ENCODE results near the gene LRRC49.

LRRC49 gene

GRCh38 chr15:70963199-70963598, 70.6 kb downstream of the LRRC49 start:
- H3K4ac ChIP-seq (ENCODE audit: low read depth, low read length) = no peak overlapping the region
- no peak for DNase-seq
- H3K79me1 ChIP-seq (ENCODE audit: low read length) = no peaks in the 10 kb centered on the region
- H3K4me1 ChIP-seq (ENCODE audit: control insufficient read depth in 1 of 2, insufficient read depth in 2 of 2, low read length in 2 of 2) = no peaks in the 10 kb centered on the region
- H3K36me3 ChIP-seq (ENCODE audit: control insufficient read depth in 1 of 2, insufficient read depth in 2 of 2, low read length in 2 of 2) = no peaks in the 10 kb centered on the region
- no peak overlapping the region for H3K4me3 ChIP-seq (ENCODE audit: low read depth, low read length)
- no peaks in the 10 kb centered on the region for H3K79me2 ChIP-seq (ENCODE audit: control insufficient read depth, insufficient read depth, low read length, poor library complexity)
- H4K91ac ChIP-seq (ENCODE audit: low read depth, low read length) = no peak overlapping the region
- H3K27ac ChIP-seq (ENCODE audit: low read depth, low read length) = no peak overlapping the region
- no peak overlapping the region for H4K8ac ChIP-seq (ENCODE audit: low read depth, low read length)
- no peak overlapping the region for H2AFZ ChIP-seq (ENCODE audit: insufficient read depth, low read length, poor library complexity)
- no peak overlapping the region for H2BK5ac ChIP-seq (ENCODE audit: low read depth, low read length, poor library complexity)
- no peak overlapping the region for H3K14ac ChIP-seq (ENCODE audit: low read length)
- no peak overlapping the region for H2BK120ac ChIP-seq (ENCODE audit: insufficient read depth, low read length, poor library complexity)
- H2AK5ac ChIP-seq (ENCODE audit: low read length) = no peak overlapping the region
- no peak overlapping the region for H3K4me2 ChIP-seq (ENCODE audit: low read length)
- no peak overlapping the region for H4K12ac ChIP-seq (ENCODE audit: low read depth, low read length)
- no CpG with 5 or more reads among the region's 1 CpG for WGBS (ENCODE audit: extremely low coverage, insufficient coverage, insufficient read length)
- no peaks in the 10 kb centered on the region for H3K27me3 ChIP-seq (ENCODE audit: insufficient read depth, low read length)
- H3K23ac ChIP-seq (ENCODE audit: low read length) = no peak overlapping the region
- no peak overlapping the region for H3K9ac ChIP-seq (ENCODE audit: low read length)
- H2BK12ac ChIP-seq (ENCODE audit: low read length) = no peak overlapping the region
- no peak overlapping the region for H3K18ac ChIP-seq (ENCODE audit: low read length)
- no peaks in the 10 kb centered on the region for H3K9me3 ChIP-seq (ENCODE audit: insufficient read depth, low read depth, low read length)

- no peak overlapping the region for H2BK5ac ChIP-seq (ENCODE audit: low read depth, low read length, poor library complexity)
- no peak overlapping the region for H4K12ac ChIP-seq (ENCODE audit: low read depth, low read length)
- H3K4ac ChIP-seq (ENCODE audit: low read depth, low read length) = no peak overlapping the region
- H3K4me2 ChIP-seq (ENCODE audit: low read length) = no peak overlapping the region
- no peaks in the 10 kb centered on the region for H3K9me3 ChIP-seq (ENCODE audit: insufficient read depth, low read depth, low read length)
- H2BK12ac ChIP-seq (ENCODE audit: low read length) = no peak overlapping the region
- no peak overlapping the region for H3K18ac ChIP-seq (ENCODE audit: low read length)
- no peak overlapping the region for H2AK5ac ChIP-seq (ENCODE audit: low read length)
- DNase-seq = no peak
- no peak overlapping the region for H2AFZ ChIP-seq (ENCODE audit: insufficient read depth, low read length, poor library complexity)
- H4K91ac ChIP-seq (ENCODE audit: low read depth, low read length) = no peak overlapping the region
- H3K4me3 ChIP-seq (ENCODE audit: low read depth, low read length) = no peak overlapping the region
- no peaks in the 10 kb centered on the region for H3K27me3 ChIP-seq (ENCODE audit: insufficient read depth, low read length)
- H3K79me2 ChIP-seq (ENCODE audit: control insufficient read depth, insufficient read depth, low read length, poor library complexity) = no peaks in the 10 kb centered on the region
- no peak overlapping the region for H3K27ac ChIP-seq (ENCODE audit: low read depth, low read length)
- H3K9ac ChIP-seq (ENCODE audit: low read length) = no peak overlapping the region
- H4K8ac ChIP-seq (ENCODE audit: low read depth, low read length) = no peak overlapping the region
- no peak overlapping the region for H3K14ac ChIP-seq (ENCODE audit: low read length)
- no peak overlapping the region for H3K23ac ChIP-seq (ENCODE audit: low read length)
- no peak overlapping the region for H2BK120ac ChIP-seq (ENCODE audit: insufficient read depth, low read length, poor library complexity)
- H3K36me3 ChIP-seq (ENCODE audit: control insufficient read depth in 1 of 2, insufficient read depth in 2 of 2, low read length in 2 of 2) = no peaks in the 10 kb centered on the region
- H3K79me1 ChIP-seq (ENCODE audit: low read length) = no peaks in the 10 kb centered on the region
- WGBS (ENCODE audit: extremely low coverage, insufficient coverage, insufficient read length) = no CpG with 5 or more reads among the region's 5 CpGs
- H3K4me1 ChIP-seq (ENCODE audit: control insufficient read depth in 1 of 2, insufficient read depth in 2 of 2, low read length in 2 of 2) = no peaks in the 10 kb centered on the region
Observed at GRCh38 chr15:70964058-70964457, 71.4 kb downstream of the LRRC49 start.

DNA sequence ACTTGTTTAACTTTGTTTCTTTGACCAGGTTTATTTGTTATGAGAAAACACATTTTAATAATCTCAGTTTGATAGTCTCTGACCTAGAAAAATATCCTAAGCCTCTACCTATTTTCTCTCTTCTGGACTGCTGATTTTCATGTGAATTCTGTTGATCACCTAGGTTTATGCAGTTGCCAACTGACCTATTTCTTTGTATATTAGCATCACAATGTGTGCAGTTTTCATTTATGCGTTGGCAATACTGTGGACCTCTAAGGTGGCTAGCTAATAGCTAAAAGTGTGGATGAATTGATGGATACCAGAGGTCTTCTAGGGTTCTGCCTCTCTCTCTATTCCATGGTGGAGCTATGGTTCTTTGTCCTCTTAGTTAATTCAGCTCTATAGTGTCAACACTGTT, 72.1 kb downstream of the LRRC49 start:
- Histone ChIP-seq H3K4ac (ENCODE audit: low read depth, low read length) (no peak overlapping the region), H3K23ac (ENCODE audit: low read length) (no peak overlapping the region), H3K79me2 (ENCODE audit: control insufficient read depth, insufficient read depth, low read length, poor library complexity) (no peaks in the 10 kb centered on the region), H3K79me1 (ENCODE audit: low read length) (no peaks in the 10 kb centered on the region), H2BK12ac (ENCODE audit: low read length) (no peak overlapping the region), H2BK120ac (ENCODE audit: insufficient read depth, low read length, poor library complexity) (no peak overlapping the region), H3K4me1 (ENCODE audit: control insufficient read depth in 1 of 2, insufficient read depth in 2 of 2, low read length in 2 of 2) (no peaks in the 10 kb centered on the region), H3K14ac (ENCODE audit: low read length) (no peak overlapping the region), H4K8ac (ENCODE audit: low read depth, low read length) (no peak overlapping the region), H3K9me3 (ENCODE audit: insufficient read depth, low read depth, low read length) (no peaks in the 10 kb centered on the region), H3K36me3 (ENCODE audit: control insufficient read depth in 1 of 2, insufficient read depth in 2 of 2, low read length in 2 of 2) (no peaks in the 10 kb centered on the region), H3K27me3 (ENCODE audit: insufficient read depth, low read length) (no peaks in the 10 kb centered on the region), H3K9ac (ENCODE audit: low read length) (no peak overlapping the region), H2AK5ac (ENCODE audit: low read length) (no peak overlapping the region), H4K12ac (ENCODE audit: low read depth, low read length) (no peak overlapping the region), H3K4me3 (ENCODE audit: low read depth, low read length) (no peak overlapping the region), H4K91ac (ENCODE audit: low read depth, low read length) (no peak overlapping the region), H3K18ac (ENCODE audit: low read length) (no peak overlapping the region), H3K4me2 (ENCODE audit: low read length) (no peak overlapping the region), H3K27ac (ENCODE audit: low read depth, low read length) (no peak overlapping the region), H2AFZ (ENCODE audit: insufficient read depth, low read length, poor library complexity) (no peak overlapping the region), H2BK5ac (ENCODE audit: low read depth, low read length, poor library complexity) (no peak overlapping the region)
- WGBS (ENCODE audit: extremely low coverage, insufficient coverage, insufficient read length) = no CpG with 5 or more reads among the region's 1 CpG
- DNase-seq = no peak

DNA sequence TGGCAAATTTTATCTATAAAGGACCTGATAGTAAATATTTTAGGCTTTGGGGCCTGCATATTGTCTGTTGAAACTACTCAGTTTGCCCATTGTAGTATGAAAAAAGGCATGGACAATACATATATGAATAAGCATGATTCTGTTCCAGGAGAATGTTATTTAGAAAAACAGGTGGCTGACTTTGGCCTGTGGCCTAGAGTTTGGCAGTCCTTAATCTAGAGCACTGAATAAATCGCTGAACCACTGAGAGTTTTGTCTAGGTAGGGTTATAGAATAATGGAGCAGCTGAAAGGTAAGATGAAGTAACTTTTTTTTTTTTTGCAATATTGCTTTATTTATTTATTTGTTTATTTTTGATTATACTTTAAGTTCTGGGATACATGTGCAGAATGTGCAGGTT, 75.0 kb downstream of the LRRC49 start:
- no peak overlapping the region for H3K14ac ChIP-seq (ENCODE audit: low read length)
- no peak overlapping the region for H3K9ac ChIP-seq (ENCODE audit: low read length)
- no peak overlapping the region for H3K4ac ChIP-seq (ENCODE audit: low read depth, low read length)
- H3K79me1 ChIP-seq (ENCODE audit: low read length) = no peaks in the 10 kb centered on the region
- no peak overlapping the region for H3K27ac ChIP-seq (ENCODE audit: low read depth, low read length)
- H2BK12ac ChIP-seq (ENCODE audit: low read length) = no peak overlapping the region
- H3K36me3 ChIP-seq (ENCODE audit: control insufficient read depth in 1 of 2, insufficient read depth in 2 of 2, low read length in 2 of 2) = no peaks in the 10 kb centered on the region
- H2AK5ac ChIP-seq (ENCODE audit: low read length) = no peak overlapping the region
- no peak overlapping the region for H2BK5ac ChIP-seq (ENCODE audit: low read depth, low read length, poor library complexity)
- H3K4me2 ChIP-seq (ENCODE audit: low read length) = no peak overlapping the region
- H2BK120ac ChIP-seq (ENCODE audit: insufficient read depth, low read length, poor library complexity) = no peak overlapping the region
- no peaks in the 10 kb centered on the region for H3K9me3 ChIP-seq (ENCODE audit: insufficient read depth, low read depth, low read length)
- no peak for DNase-seq
- H3K4me1 ChIP-seq (ENCODE audit: control insufficient read depth in 1 of 2, insufficient read depth in 2 of 2, low read length in 2 of 2) = no peaks in the 10 kb centered on the region
- no peak overlapping the region for H4K12ac ChIP-seq (ENCODE audit: low read depth, low read length)
- H3K18ac ChIP-seq (ENCODE audit: low read length) = no peak overlapping the region
- no CpG with 5 or more reads among the region's 1 CpG for WGBS (ENCODE audit: extremely low coverage, insufficient coverage, insufficient read length)
- no peak overlapping the region for H2AFZ ChIP-seq (ENCODE audit: insufficient read depth, low read length, poor library complexity)
- H3K4me3 ChIP-seq (ENCODE audit: low read depth, low read length) = no peak overlapping the region
- H4K8ac ChIP-seq (ENCODE audit: low read depth, low read length) = no peak overlapping the region
- no peaks in the 10 kb centered on the region for H3K79me2 ChIP-seq (ENCODE audit: control insufficient read depth, insufficient read depth, low read length, poor library complexity)
- no peaks in the 10 kb centered on the region for H3K27me3 ChIP-seq (ENCODE audit: insufficient read depth, low read length)
- no peak overlapping the region for H4K91ac ChIP-seq (ENCODE audit: low read depth, low read length)
- no peak overlapping the region for H3K23ac ChIP-seq (ENCODE audit: low read length)

Measured in trophoblast cell (in vitro differentiated cells and primary cell).